Fibroblast of lung (primary cell): ENCODE data around the gene GPM6B. TPM values are rescaled to one million over a fixed set of nuclear protein-coding genes. Genes with fewer than 3 reads are reported as not detected.

Experiments
- DNase-seq, 2 donors: peaks; one replicate each; pipeline versions ENCODE4 v3.0.0 to v3.0.0-alpha.2; 2010; ENCODE audit warnings: low read depth in 2 of 2
- H2AFZ ChIP-seq: 2 replicates; pipeline ENCODE4 v1.5.1; 2012; ENCODE audit warnings: low read length, control low read depth, inconsistent platforms
- H3K27ac ChIP-seq: 2 replicates; pipeline ENCODE4 v1.5.1; 2011; ENCODE audit warnings: low read length, control low read depth; ENCODE audit not compliant: insufficient read depth
- H3K27me3 ChIP-seq: 2 replicates; pipeline ENCODE4 v1.5.1; 2011; ENCODE audit warnings: mild to moderate bottlenecking, low read length; ENCODE audit not compliant: control insufficient read depth, insufficient read depth
- H3K36me3 ChIP-seq: 2 replicates; pipeline ENCODE4 v1.5.1; 2011; ENCODE audit warnings: low read length; ENCODE audit not compliant: control insufficient read depth, insufficient read depth
- H3K4me1 ChIP-seq: 2 replicates; pipeline ENCODE4 v1.5.1; 2011; ENCODE audit warnings: low read length; ENCODE audit not compliant: control insufficient read depth, insufficient read depth; ENCODE audit errors: extremely low read depth
- H3K4me2 ChIP-seq: 2 replicates; pipeline ENCODE4 v1.5.1; 2011; ENCODE audit warnings: low read length, control low read depth; ENCODE audit not compliant: insufficient read depth; ENCODE audit errors: extremely low read depth
- H3K4me3 ChIP-seq, 4 experiments: fragments of 200-600 bp in 1 of 4; sonication (generic) in 1 of 4; replicated peaks in 1 of 4; 2 replicates each; pipeline ENCODE4 v1.5.1; 2011 to 2016; ENCODE audit warnings: low read length in 4 of 4, low read depth in 3 of 4, mild to moderate bottlenecking in 3 of 4, control low read depth in 2 of 4, inconsistent platforms in 1 of 4, mixed read lengths in 1 of 4; ENCODE audit not compliant: insufficient read depth in 1 of 4; ENCODE audit errors: control extremely low read depth in 1 of 4
- H3K79me2 ChIP-seq: 2 replicates; pipeline ENCODE4 v1.5.1; 2012; ENCODE audit warnings: mild to moderate bottlenecking, low read length, inconsistent platforms; ENCODE audit not compliant: control insufficient read depth, insufficient read depth
- H3K9ac ChIP-seq: 2 replicates; pipeline ENCODE4 v1.5.1; 2011; ENCODE audit warnings: mild to moderate bottlenecking, low read length, control low read depth; ENCODE audit not compliant: insufficient read depth
- H3K9me3 ChIP-seq: 2 replicates; pipeline ENCODE4 v1.5.1; 2012; ENCODE audit warnings: low read depth, low read length; ENCODE audit not compliant: control insufficient read depth, insufficient read depth
- H4K20me1 ChIP-seq: 2 replicates; pipeline ENCODE4 v1.5.1; 2011; ENCODE audit warnings: low read length; ENCODE audit not compliant: control insufficient read depth, insufficient read depth; ENCODE audit errors: extremely low read depth
- EZH2 ChIP-seq: IDR thresholded peaks from 2 replicates; pipeline ENCODE4 v1.5.1; 2012; ENCODE audit warnings: low read length, control low read depth, mild to moderate bottlenecking; ENCODE audit errors: missing control alignments
- polyA plus RNA-seq, 2 donors: library from polyadenylated mRNA; depleted of rRNA in 1 of 2; stranded (reverse) in 1 of 2; unstranded in 1 of 2; fragments of >200 nt; gene quantifications; 2 replicates each; pipeline ENCODE4 v1.2.1, GENCODE V29; 2011 to 2012; ENCODE audit warnings: missing spikeins in 1 of 2
- total RNA-seq: library from RNA; depleted of rRNA; stranded (reverse); fragments of >200 nt; gene quantifications from 2 replicates; pipeline ENCODE4 v1.2.1, GENCODE V29; 2014
- TF ChIP-seq, protein P1 (sequence below), 2 donors: IDR thresholded peaks in 1 of 2; conservative IDR thresholded peaks in 1 of 2; 1 replicate in 1 of 2; 2 replicates in 1 of 2; pipeline ENCODE4 v1.5.1; 2011 to 2012; ENCODE audit warnings: low read length in 2 of 2, control low read depth in 1 of 2, inconsistent platforms in 1 of 2, low read depth in 1 of 2, mild to moderate bottlenecking in 1 of 2

Gene GPM6B
- total and polyA plus RNA-seq, 2 donors (not counting 1 experiment from before 2014, with no cell fraction given), result 0.99 to 5.2 TPM

DNA sequence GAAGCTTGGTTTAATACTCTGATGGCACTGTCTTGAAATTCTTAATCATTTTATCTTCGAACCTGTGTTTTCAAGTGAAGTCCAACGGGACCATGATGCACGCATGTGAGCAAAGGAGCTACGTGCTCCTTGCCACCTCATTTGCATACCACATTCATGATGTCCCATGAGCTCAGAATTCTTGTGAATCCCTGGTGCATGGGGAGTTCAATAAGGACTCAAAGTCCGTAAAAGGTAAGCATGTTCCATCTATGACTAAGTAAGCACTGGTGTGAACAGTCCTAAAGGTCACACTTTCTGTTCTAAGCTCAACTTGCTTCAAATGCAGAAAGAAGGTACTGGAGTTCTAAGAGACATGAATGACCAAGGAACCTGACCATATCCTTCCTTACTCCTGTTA lies 13.1 kb upstream of the GPM6B start:
- H3K4me1 ChIP-seq, result no peaks in the 10 kb centered on the region

DNA sequence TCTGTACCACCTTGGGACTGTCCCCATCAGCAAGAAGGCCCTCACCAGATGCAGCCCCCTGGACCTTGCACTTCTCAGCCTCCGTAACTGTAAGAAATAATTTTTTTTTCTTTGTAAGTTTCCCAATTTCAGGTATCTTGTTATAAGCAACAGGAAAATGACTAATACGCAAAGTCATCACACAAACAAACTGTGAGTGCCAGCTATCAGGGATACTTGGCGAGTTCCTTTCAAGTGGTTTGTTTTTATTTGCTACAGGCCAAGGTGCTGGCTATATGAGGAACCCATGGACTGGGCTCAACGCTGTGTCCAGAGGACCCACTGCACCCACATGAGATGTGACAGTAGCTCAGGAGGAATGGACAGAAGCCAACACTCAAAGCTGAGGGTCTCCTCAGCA lies 11.5 kb upstream of the GPM6B start:
- H2AFZ ChIP-seq, result no peak overlapping the region
- no peak overlapping the region for H3K4me2 ChIP-seq
- no peak overlapping the region for H3K9ac ChIP-seq
- H3K4me3 ChIP-seq, result no peak overlapping the region
- TF ChIP-seq, protein P1, sequence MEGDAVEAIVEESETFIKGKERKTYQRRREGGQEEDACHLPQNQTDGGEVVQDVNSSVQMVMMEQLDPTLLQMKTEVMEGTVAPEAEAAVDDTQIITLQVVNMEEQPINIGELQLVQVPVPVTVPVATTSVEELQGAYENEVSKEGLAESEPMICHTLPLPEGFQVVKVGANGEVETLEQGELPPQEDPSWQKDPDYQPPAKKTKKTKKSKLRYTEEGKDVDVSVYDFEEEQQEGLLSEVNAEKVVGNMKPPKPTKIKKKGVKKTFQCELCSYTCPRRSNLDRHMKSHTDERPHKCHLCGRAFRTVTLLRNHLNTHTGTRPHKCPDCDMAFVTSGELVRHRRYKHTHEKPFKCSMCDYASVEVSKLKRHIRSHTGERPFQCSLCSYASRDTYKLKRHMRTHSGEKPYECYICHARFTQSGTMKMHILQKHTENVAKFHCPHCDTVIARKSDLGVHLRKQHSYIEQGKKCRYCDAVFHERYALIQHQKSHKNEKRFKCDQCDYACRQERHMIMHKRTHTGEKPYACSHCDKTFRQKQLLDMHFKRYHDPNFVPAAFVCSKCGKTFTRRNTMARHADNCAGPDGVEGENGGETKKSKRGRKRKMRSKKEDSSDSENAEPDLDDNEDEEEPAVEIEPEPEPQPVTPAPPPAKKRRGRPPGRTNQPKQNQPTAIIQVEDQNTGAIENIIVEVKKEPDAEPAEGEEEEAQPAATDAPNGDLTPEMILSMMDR (conservative IDR thresholded peaks at IDR 0.05 in 1 of 2, IDR thresholded peaks at IDR 0.05 in 1 of 2; ENCODE audit: low read depth in 1 of 2, low read length in 2 of 2), result no peak
- TF ChIP-seq EZH2, result no peak
- no peak for DNase-seq
- H3K79me2 ChIP-seq, result no peaks in the 10 kb centered on the region
- no peaks in the 10 kb centered on the region for H3K4me1 ChIP-seq
- no peaks in the 10 kb centered on the region for H3K36me3 ChIP-seq
- H3K27me3 ChIP-seq, result no peaks in the 10 kb centered on the region
- no peaks in the 10 kb centered on the region for H4K20me1 ChIP-seq
- no peak overlapping the region for H3K27ac ChIP-seq
- H3K9me3 ChIP-seq, result no peaks in the 10 kb centered on the region

More for the DNA sequence above, 13.1 kb upstream of the GPM6B start:
- H3K4me2 ChIP-seq, result no peak overlapping the region
- no peaks in the 10 kb centered on the region for H3K79me2 ChIP-seq
- no peaks in the 10 kb centered on the region for H4K20me1 ChIP-seq
- no peaks in the 10 kb centered on the region for H3K9me3 ChIP-seq
- no peak overlapping the region for H3K4me3 ChIP-seq
- no peak overlapping the region for H3K27ac ChIP-seq
- no peaks in the 10 kb centered on the region for H3K27me3 ChIP-seq
- H2AFZ ChIP-seq, result no peak overlapping the region
- TF ChIP-seq, protein P1 (conservative IDR thresholded peaks at IDR 0.05 in 1 of 2, IDR thresholded peaks at IDR 0.05 in 1 of 2; ENCODE audit: low read depth in 1 of 2, low read length in 2 of 2), result no peak
- no peak for TF ChIP-seq EZH2
- H3K9ac ChIP-seq, result no peak overlapping the region
- no peak for DNase-seq
- no peaks in the 10 kb centered on the region for H3K36me3 ChIP-seq

DNA sequence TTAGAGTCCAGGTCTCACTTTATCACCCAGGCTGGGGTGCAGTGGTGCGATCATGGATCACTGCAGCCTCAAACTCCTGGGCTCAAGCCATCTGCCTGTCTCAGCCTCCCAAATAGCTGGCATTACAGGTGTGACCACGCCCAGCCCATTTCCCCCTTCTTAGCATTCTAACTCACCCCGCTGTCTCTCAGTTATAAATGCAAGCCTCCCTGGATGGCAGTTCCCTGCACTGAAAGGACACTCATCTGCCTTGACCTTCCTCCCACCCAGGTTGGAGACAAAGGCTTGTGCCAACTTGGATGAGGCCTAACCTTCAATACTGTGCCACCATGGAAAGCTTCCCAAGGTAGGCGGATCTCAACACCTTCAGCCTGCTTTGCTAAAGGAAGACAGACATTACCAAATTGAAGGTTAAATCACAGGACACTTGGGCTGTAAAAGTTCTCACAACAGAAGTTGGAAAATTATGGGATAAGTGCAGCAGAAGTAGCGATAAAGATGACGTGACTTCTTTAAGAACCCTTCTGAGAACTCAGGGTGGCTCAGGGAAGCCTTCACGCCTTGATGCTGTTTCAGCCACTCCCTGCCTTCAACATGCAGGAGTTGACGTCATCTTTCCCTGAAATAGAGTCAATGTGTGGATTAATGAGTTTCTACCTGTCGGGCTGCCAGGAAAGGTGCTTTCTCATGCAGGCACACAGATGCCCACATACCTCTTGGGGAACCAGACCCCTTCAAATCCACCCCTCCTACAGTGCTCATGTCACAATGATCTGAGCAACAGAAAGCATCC lies 10.6 kb upstream of the GPM6B start:
- TF ChIP-seq, protein P1 (conservative IDR thresholded peaks at IDR 0.05 in 1 of 2, IDR thresholded peaks at IDR 0.05 in 1 of 2; ENCODE audit: low read depth in 1 of 2, low read length in 2 of 2), result no peak
- no peak overlapping the region for H2AFZ ChIP-seq
- no peaks in the 10 kb centered on the region for H3K79me2 ChIP-seq
- no peaks in the 10 kb centered on the region for H3K9me3 ChIP-seq
- no peak for DNase-seq
- H4K20me1 ChIP-seq, result no peaks in the 10 kb centered on the region
- no peaks in the 10 kb centered on the region for H3K4me1 ChIP-seq
- H3K9ac ChIP-seq, result no peak overlapping the region
- H3K4me3 ChIP-seq, result no peak overlapping the region
- no peak overlapping the region for H3K4me2 ChIP-seq
- H3K27me3 ChIP-seq, result no peaks in the 10 kb centered on the region
- H3K36me3 ChIP-seq, result no peaks in the 10 kb centered on the region
- H3K27ac ChIP-seq, result no peak overlapping the region
